Tibial nerve (tissue), 4 donors: Measurements from ENCODE around the gene UGT2B17. TPM values are rescaled to one million over a fixed set of nuclear protein-coding genes. Genes with fewer than 3 reads are reported as not detected.

ENCODE experiments used
- DNase-seq, 2 donors: peaks; one replicate each; pipeline ENCODE4 v3.0.0-alpha.2; 2019; ENCODE audit warnings: low spot score in 2 of 2
- H3K27ac ChIP-seq, 4 donors: fragments of 200-600 bp; sonication (generic) in 3 of 4; one replicate each; pipeline ENCODE4 v1.5.1; 2017 to 2019; ENCODE audit warnings: mild to moderate bottlenecking in 1 of 4
- H3K27me3 ChIP-seq, 2 donors: fragments of 200-600 bp; sonication (generic) in 1 of 2; one replicate each; pipeline versions ENCODE4 v1.5.1 to v1.6.0; 2017 to 2019
- H3K36me3 ChIP-seq, 3 donors: fragments of 200-600 bp; sonication (generic); one replicate each; pipeline ENCODE4 v1.5.1; 2018 to 2019
- H3K4me1 ChIP-seq, 4 donors: fragments of 200-600 bp; sonication (generic) in 3 of 4; one replicate each; pipeline ENCODE4 v1.5.1; 2017 to 2019
- H3K4me3 ChIP-seq, 4 donors: fragments of 200-600 bp; sonication (generic) in 3 of 4; one replicate each; pipeline ENCODE4 v1.5.1; 2017 to 2019; ENCODE audit warnings: mild to moderate bottlenecking in 1 of 4, moderate library complexity in 1 of 4
- H3K9me3 ChIP-seq, 4 donors: fragments of 200-600 bp; sonication (generic) in 3 of 4; one replicate each; pipeline ENCODE4 v1.5.1; 2017 to 2019
- CTCF ChIP-seq, 5 experiments: fragments of 200-600 bp in 3 of 5; fragments of 450-650 bp in 2 of 5; sonication (generic) in 3 of 5; IDR thresholded peaks; one replicate each; pipeline ENCODE4 v1.5.1; 2016 to 2019; ENCODE audit warnings: antibody characterized with exemption in 5 of 5, mild to moderate bottlenecking in 3 of 5, moderate library complexity in 2 of 5
- EP300 ChIP-seq, 2 donors: sonication (generic); formaldehyde crosslinking; IDR thresholded peaks; one replicate each; pipeline ENCODE4 v1.6.1; 2017; ENCODE audit warnings: antibody characterized with exemption in 2 of 2, mild to moderate bottlenecking in 1 of 2
- POLR2A ChIP-seq, 2 donors: fragments of 450-650 bp; IDR thresholded peaks; one replicate each; pipeline ENCODE4 v1.6.1; 2017; ENCODE audit warnings: antibody characterized with exemption in 2 of 2, mild to moderate bottlenecking in 2 of 2, moderate library complexity in 2 of 2
- WGBS, 2 donors: methylation state at CpG; one replicate each; pipeline ENCODE4 v1.1.5; 2018; 5-methylcytosine and 5-hydroxymethylcytosine counted together
- total RNA-seq, 4 donors: library from RNA; depleted of rRNA; stranded (reverse); fragments of >200 nt; gene quantifications; one replicate each; pipeline ENCODE4 v1.1.0, GENCODE V29; 2016

The UGT2B17 gene
- total RNA-seq, 4 donors from 2014 or later, result not detected

GRCh38 chr4:68606240-68606639, 30.1 kb upstream of the UGT2B17 start:
- 83 to 84% methylated on average over 1 of the region's 1 CpG for whole genome bisulfite sequencing, 2 donors
- H3K4me1 ChIP-seq, result no peaks in the 10 kb centered on the region
- H3K9me3 ChIP-seq, result no peaks in the 10 kb centered on the region
- no peak overlapping the region for H3K27ac ChIP-seq
- no peak for DNase-seq
- H3K36me3 ChIP-seq, result no peaks in the 10 kb centered on the region
- TF ChIP-seq POLR2A (IDR thresholded peaks at IDR 0.05), result no peak
- TF ChIP-seq CTCF (IDR thresholded peaks at IDR 0.05), result no peak
- no peak for TF ChIP-seq EP300 (IDR thresholded peaks at IDR 0.05)
- H3K27me3 ChIP-seq, result no peaks in the 10 kb centered on the region
- H3K4me3 ChIP-seq, result no peak overlapping the region

DNA sequence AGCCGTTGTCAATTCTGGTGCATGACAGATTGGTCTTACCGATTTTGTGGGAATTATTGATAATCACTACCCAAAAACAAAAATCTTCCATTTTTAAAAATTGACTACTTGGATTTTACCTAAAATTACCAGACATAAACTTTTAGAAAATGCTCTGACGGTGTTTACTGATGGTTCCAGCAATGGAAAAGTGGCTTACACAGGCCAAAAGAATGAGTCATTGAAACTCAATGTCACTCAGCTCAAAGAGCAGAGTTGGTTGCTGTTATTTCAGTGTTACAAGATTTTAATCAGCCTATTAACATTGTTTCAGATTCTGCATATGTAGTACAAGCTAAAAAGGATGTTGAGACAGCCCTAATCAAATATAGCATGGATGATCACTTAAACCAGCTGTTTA, 23.0 kb upstream of the UGT2B17 start:
- no peak overlapping the region for H3K27ac ChIP-seq
- WGBS, 2 donors, result 76 to 84% methylated on average over 3 of the region's 3 CpGs
- H3K27me3 ChIP-seq, result no peaks in the 10 kb centered on the region
- TF ChIP-seq EP300 (IDR thresholded peaks at IDR 0.05), result no peak
- no peak for TF ChIP-seq POLR2A (IDR thresholded peaks at IDR 0.05)
- no peak for TF ChIP-seq CTCF (IDR thresholded peaks at IDR 0.05)
- no peaks in the 10 kb centered on the region for H3K9me3 ChIP-seq
- H3K4me3 ChIP-seq, result no peak overlapping the region
- H3K36me3 ChIP-seq, result no peaks in the 10 kb centered on the region
- no peaks in the 10 kb centered on the region for H3K4me1 ChIP-seq
- no peak for DNase-seq

GRCh38 chr4:68597482-68597881, 21.4 kb upstream of the UGT2B17 start:
- TF ChIP-seq EP300 (IDR thresholded peaks at IDR 0.05) (no peak), CTCF (IDR thresholded peaks at IDR 0.05) (no peak), POLR2A (IDR thresholded peaks at IDR 0.05) (no peak)

DNA sequence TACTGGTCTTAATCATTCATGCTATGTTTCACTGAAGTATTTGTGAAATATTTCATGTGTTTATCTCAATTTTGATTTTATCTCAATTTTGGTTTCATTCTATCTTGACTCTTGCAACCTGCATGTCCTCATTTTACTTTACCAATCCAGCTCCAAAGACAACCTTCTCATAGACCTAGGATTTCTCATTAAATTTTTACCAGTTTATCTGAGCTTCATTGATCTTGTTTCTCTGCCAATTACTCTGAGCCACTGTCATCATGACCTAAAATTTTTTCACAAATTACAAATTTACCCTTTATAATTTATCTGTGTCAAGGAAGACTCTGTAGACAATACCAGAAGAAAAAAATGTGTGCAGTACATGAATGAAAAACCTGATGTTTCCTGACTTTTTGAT, 18.6 kb upstream of the UGT2B17 start:
- no peak overlapping the region for H3K4me3 ChIP-seq
- no peaks in the 10 kb centered on the region for H3K27me3 ChIP-seq
- no peaks in the 10 kb centered on the region for H3K9me3 ChIP-seq
- H3K4me1 ChIP-seq, result no peaks in the 10 kb centered on the region
- H3K36me3 ChIP-seq, result no peaks in the 10 kb centered on the region
- DNase-seq, result no peak
- H3K27ac ChIP-seq, result no peak overlapping the region
- TF ChIP-seq EP300 (IDR thresholded peaks at IDR 0.05), result no peak

More at GRCh38 chr4:68597482-68597881, 21.4 kb upstream of the UGT2B17 start:
- Histone ChIP-seq H3K4me3 (no peak overlapping the region), H3K27ac (no peak overlapping the region), H3K9me3 (no peaks in the 10 kb centered on the region), H3K36me3 (no peaks in the 10 kb centered on the region), H3K4me1 (no peaks in the 10 kb centered on the region), H3K27me3 (no peaks in the 10 kb centered on the region)
- 94 to 95% methylated on average over 2 of the region's 2 CpGs for WGBS, 2 donors
- no peak for DNase-seq

DNA sequence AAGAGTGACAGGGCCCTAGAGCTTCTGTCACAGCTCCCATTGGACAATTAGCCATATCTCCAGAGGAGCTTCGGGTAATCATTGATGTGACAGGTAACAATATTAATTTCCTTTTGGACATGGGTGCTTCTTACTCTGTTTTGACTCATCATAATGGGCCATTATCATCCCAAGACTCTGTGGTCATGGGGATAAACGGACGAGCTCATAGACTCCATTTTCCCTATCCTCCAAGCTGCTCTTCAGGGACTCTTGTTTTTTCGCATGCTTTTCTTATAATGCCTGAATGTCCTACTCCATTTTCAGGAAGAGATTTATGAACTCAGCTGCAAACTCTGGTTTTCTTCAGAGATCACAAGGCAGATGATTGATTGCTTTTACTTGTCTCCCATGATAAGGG, 17.0 kb upstream of the UGT2B17 start:
- no peak overlapping the region for H3K27ac ChIP-seq
- H3K27me3 ChIP-seq, result no peaks in the 10 kb centered on the region
- no peaks in the 10 kb centered on the region for H3K9me3 ChIP-seq
- DNase-seq, result no peak
- H3K36me3 ChIP-seq, result no peaks in the 10 kb centered on the region
- H3K4me1 ChIP-seq, result no peaks in the 10 kb centered on the region
- TF ChIP-seq CTCF (IDR thresholded peaks at IDR 0.05) (no peak), POLR2A (IDR thresholded peaks at IDR 0.05) (no peak), EP300 (IDR thresholded peaks at IDR 0.05) (no peak)
- H3K4me3 ChIP-seq, result no peak overlapping the region
- WGBS, 2 donors, result 70 to 76% methylated on average over 4 of the region's 4 CpGs

DNA sequence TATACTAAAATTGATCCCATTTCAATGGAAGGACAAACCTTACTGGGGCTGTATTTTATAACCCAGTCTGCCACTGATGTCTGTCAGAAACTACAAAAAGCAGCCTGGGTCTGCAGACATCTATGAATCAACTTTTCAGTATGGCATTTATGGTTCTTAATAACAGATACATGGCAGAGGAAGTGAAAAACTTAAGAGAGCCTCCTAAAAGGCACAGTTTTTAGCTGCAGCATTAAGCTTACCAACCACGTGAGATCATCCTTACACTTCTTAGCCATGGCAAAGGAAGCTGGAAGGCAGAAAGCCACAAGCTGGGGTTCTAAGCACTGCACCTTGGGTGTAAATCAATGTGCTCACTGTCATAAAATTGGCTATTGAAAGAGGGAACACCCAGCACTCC, 16.6 kb upstream of the UGT2B17 start:
- Histone ChIP-seq H3K4me1 (no peaks in the 10 kb centered on the region), H3K27ac (no peak overlapping the region), H3K36me3 (no peaks in the 10 kb centered on the region), H3K27me3 (no peaks in the 10 kb centered on the region), H3K9me3 (no peaks in the 10 kb centered on the region), H3K4me3 (no peak overlapping the region)
- DNase-seq, result no peak
- TF ChIP-seq CTCF (IDR thresholded peaks at IDR 0.05) (no peak), POLR2A (IDR thresholded peaks at IDR 0.05) (no peak), EP300 (IDR thresholded peaks at IDR 0.05) (no peak)
- 71 to 86% methylated on average over 1 of the region's 1 CpG for WGBS, 2 donors
